SU-DHL-6 (cell line): ENCODE measurements around the gene NAP1L3.

Source experiments
- H2AFZ ChIP-seq: fragments of 200-600 bp; sonication (generic); 2 replicates; pipeline ENCODE4 v1.6.1; 2014; ENCODE audit warnings: low read depth, mild to moderate bottlenecking, moderate library complexity, mixed read lengths, antibody characterized with exemption, low read length; ENCODE audit not compliant: severe bottlenecking
- H3F3A ChIP-seq: fragments of 200-600 bp; shearing (Covaris generic); 2 replicates; pipeline ENCODE4 v1.6.0; 2016; ENCODE audit warnings: antibody characterized with exemption, mild to moderate bottlenecking; ENCODE audit not compliant: insufficient read depth
- H3K27ac ChIP-seq: fragments of 200-600 bp; sonication (generic); 2 replicates; pipeline ENCODE4 v1.5.1; 2016; ENCODE audit warnings: low read depth, mild to moderate bottlenecking, low read length, moderate library complexity, mixed read lengths
- H3K27me3 ChIP-seq: fragments of 200-600 bp; sonication (generic), shearing (Covaris generic); 2 replicates; pipeline ENCODE4 v1.6.0; 2014; ENCODE audit warnings: mild to moderate bottlenecking, low read length
- H3K36me3 ChIP-seq: fragments of 200-600 bp; sonication (generic); 2 replicates; pipeline ENCODE4 v1.6.1; 2014; ENCODE audit warnings: mild to moderate bottlenecking, low read length, mixed read lengths
- H3K4me2 ChIP-seq: fragments of 300-600, 200-600 bp; shearing (Covaris generic), sonication (generic); 2 replicates; pipeline ENCODE4 v1.6.0; 2014; ENCODE audit warnings: low read length, low read depth, mild to moderate bottlenecking; ENCODE audit not compliant: poor library complexity, severe bottlenecking
- H3K4me3 ChIP-seq: fragments of 200-600 bp; sonication (generic); 2 replicates; pipeline ENCODE4 v1.5.1; 2014; ENCODE audit warnings: antibody characterized with exemption, low read length, mild to moderate bottlenecking, mixed read lengths; ENCODE audit not compliant: insufficient read depth, poor library complexity, severe bottlenecking
- H3K79me2 ChIP-seq: fragments of 200-600 bp; sonication (generic); 2 replicates; pipeline ENCODE4 v1.6.1; 2014; ENCODE audit warnings: mild to moderate bottlenecking, low read length, moderate library complexity; ENCODE audit not compliant: insufficient read depth
- H3K9ac ChIP-seq: fragments of 200-600 bp; sonication (generic); 2 replicates; pipeline ENCODE4 v1.7.0; 2014; ENCODE audit warnings: mild to moderate bottlenecking, low read length
- H3K9me2 ChIP-seq: fragments of 200-600 bp; sonication (generic); replicated peaks from 2 replicates; pipeline ENCODE4 v1.6.1; 2014; ENCODE audit warnings: low read length; ENCODE audit not compliant: insufficient read depth
- H3K9me3 ChIP-seq: fragments of 200-600 bp; sonication (generic); 2 replicates; pipeline ENCODE4 v1.6.1; 2014; ENCODE audit warnings: low read length, mixed read lengths; ENCODE audit not compliant: insufficient read depth
- H4K20me1 ChIP-seq: fragments of 200-600 bp; sonication (generic); 2 replicates; pipeline ENCODE4 v1.6.1; 2014; ENCODE audit warnings: low read depth, mild to moderate bottlenecking, antibody characterized with exemption, low read length, moderate library complexity, mixed read lengths
- CTCF ChIP-seq: fragments of 200-600 bp; sonication (generic); IDR thresholded peaks from one replicate; pipeline ENCODE4 v1.5.1; 2017; ENCODE audit warnings: antibody characterized with exemption, mild to moderate bottlenecking, low read length, moderate library complexity; ENCODE audit not compliant: insufficient read depth, poor library complexity, severe bottlenecking
- EZH2phosphoT487 ChIP-seq: fragments of 200-600 bp; sonication (generic), shearing (Covaris generic); conservative IDR thresholded peaks from 2 replicates; pipeline ENCODE4 v1.6.1; 2018; ENCODE audit warnings: mild to moderate bottlenecking, antibody characterized with exemption, low read length, moderate library complexity, mixed read lengths

Gene NAP1L3

GRCh38 chrX:93649381-93649780 lies 24.0 kb downstream of the NAP1L3 start:
- Histone ChIP-seq H3F3A (no peaks in the 10 kb centered on the region), H4K20me1 (no peaks in the 10 kb centered on the region), H3K27ac (no peak overlapping the region), H3K9me3 (no peaks in the 10 kb centered on the region), H3K36me3 (no peaks in the 10 kb centered on the region), H3K9me2 (no peaks in the 10 kb centered on the region), H2AFZ (no peak overlapping the region), H3K79me2 (no peaks in the 10 kb centered on the region), H3K9ac (no peak overlapping the region), H3K27me3 (no peaks in the 10 kb centered on the region), H3K4me3 (no peak overlapping the region), H3K4me2 (no peak overlapping the region)
- TF ChIP-seq CTCF (no peak), EZH2phosphoT487 (no peak)

GRCh38 chrX:93637591-93637990 lies 35.8 kb downstream of the NAP1L3 start:
- H3K9ac ChIP-seq = no peak overlapping the region
- no peaks in the 10 kb centered on the region for H3F3A ChIP-seq
- no peaks in the 10 kb centered on the region for H3K36me3 ChIP-seq
- no peaks in the 10 kb centered on the region for H4K20me1 ChIP-seq
- H2AFZ ChIP-seq = no peak overlapping the region
- no peak overlapping the region for H3K4me2 ChIP-seq
- no peaks in the 10 kb centered on the region for H3K9me2 ChIP-seq
- H3K9me3 ChIP-seq = no peaks in the 10 kb centered on the region
- no peak overlapping the region for H3K4me3 ChIP-seq
- H3K79me2 ChIP-seq = no peaks in the 10 kb centered on the region
- TF ChIP-seq CTCF (no peak), EZH2phosphoT487 (no peak)
- H3K27ac ChIP-seq = no peak overlapping the region
- no peaks in the 10 kb centered on the region for H3K27me3 ChIP-seq
